CD14-positive monocyte (primary cell): ENCODE results near the gene RGMB. TPM values are rescaled to one million over a fixed set of nuclear protein-coding genes. Genes with fewer than 3 reads are reported as not detected.

Experiments used
- DNase-seq, 3 donors: peaks; one replicate each; pipeline ENCODE4 v3.0.0-alpha.2; 2011 to 2022
- H2AFZ ChIP-seq: 2 replicates; pipeline ENCODE4 v1.6.0; 2012; ENCODE audit warnings: mild to moderate bottlenecking, low read depth, low read length, inconsistent platforms; ENCODE audit not compliant: insufficient read depth, poor library complexity, severe bottlenecking
- H3K27ac ChIP-seq, 2 donors: 1 replicate in 1 of 2; 2 replicates in 1 of 2; pipeline ENCODE4 v1.5.1; 2012 to 2013; ENCODE audit warnings: low read length in 2 of 2, control low read depth in 1 of 2, inconsistent platforms in 1 of 2, low read depth in 1 of 2, mild to moderate bottlenecking in 1 of 2
- H3K27me3 ChIP-seq, 2 donors: one replicate each; pipeline versions ENCODE4 v1.6.0 to v1.6.1; 2011 to 2013; ENCODE audit warnings: low read length in 2 of 2; ENCODE audit not compliant: control insufficient read depth in 2 of 2, insufficient read depth in 2 of 2
- H3K36me3 ChIP-seq, 2 donors: replicated peaks in 1 of 2; 1 replicate in 1 of 2; 2 replicates in 1 of 2; pipeline versions ENCODE4 v1.5.1 to v1.6.1; 2012 to 2013; ENCODE audit warnings: low read length in 2 of 2, control low read depth in 1 of 2, inconsistent platforms in 1 of 2, mild to moderate bottlenecking in 1 of 2; ENCODE audit not compliant: insufficient read depth in 2 of 2, control insufficient read depth in 1 of 2
- H3K4me1 ChIP-seq, 2 donors: 1 replicate in 1 of 2; 2 replicates in 1 of 2; pipeline versions ENCODE4 v1.5.1 to v1.6.1; 2012 to 2013; ENCODE audit warnings: low read length in 2 of 2, control low read depth in 1 of 2, inconsistent platforms in 1 of 2, mild to moderate bottlenecking in 1 of 2, moderate library complexity in 1 of 2; ENCODE audit not compliant: insufficient read depth in 2 of 2, control insufficient read depth in 1 of 2
- H3K4me2 ChIP-seq: replicated peaks from 2 replicates; pipeline ENCODE3; 2012; ENCODE audit warnings: low read length, moderate library complexity, mild to moderate bottlenecking; ENCODE audit not compliant: poor library complexity, severe bottlenecking; ENCODE audit errors: extremely low read depth
- H3K4me3 ChIP-seq, 3 experiments: fragments of 200-600 bp in 1 of 3; sonication (generic) in 1 of 3; replicated peaks in 1 of 3; 1 replicate in 2 of 3; 2 replicates in 1 of 3; pipeline ENCODE4 v1.5.1; 2011 to 2013; ENCODE audit warnings: low read length in 3 of 3, mild to moderate bottlenecking in 3 of 3, control low read depth in 2 of 3, low read depth in 2 of 3, inconsistent platforms in 1 of 3, moderate library complexity in 1 of 3
- H3K79me2 ChIP-seq: 2 replicates; pipeline ENCODE4 v1.6.0; 2012; ENCODE audit warnings: mild to moderate bottlenecking, control low read depth, inconsistent platforms, low read length, moderate library complexity; ENCODE audit not compliant: insufficient read depth
- H3K9ac ChIP-seq: 2 replicates; pipeline ENCODE4 v1.6.0; 2017; ENCODE audit warnings: low read length, mild to moderate bottlenecking; ENCODE audit not compliant: insufficient read depth, poor library complexity, severe bottlenecking
- H3K9me3 ChIP-seq, 2 donors: replicated peaks in 1 of 2; 1 replicate in 1 of 2; 2 replicates in 1 of 2; pipeline versions ENCODE4 v1.5.1 to v1.6.1; 2012 to 2013; ENCODE audit warnings: low read length in 2 of 2, control low read depth in 1 of 2; ENCODE audit not compliant: control insufficient read depth in 1 of 2, insufficient read depth in 1 of 2
- H4K20me1 ChIP-seq: 2 replicates; pipeline ENCODE4 v1.6.0; 2012; ENCODE audit warnings: mild to moderate bottlenecking, low read length, control low read depth, moderate library complexity; ENCODE audit not compliant: insufficient read depth
- H3K27ac Mint-ChIP-seq, 7 donors: one replicate each; pipeline ENCODE4 v1.8.0; 2020; ENCODE audit warnings: mild to moderate bottlenecking in 7 of 7, mixed read lengths in 7 of 7, moderate library complexity in 6 of 7, inconsistent platforms in 2 of 7
- H3K27me3 Mint-ChIP-seq, 3 donors: one replicate each; pipeline ENCODE4 v1.8.0; 2021 to 2022; ENCODE audit warnings: low read depth in 3 of 3, mild to moderate bottlenecking in 3 of 3, mixed read lengths in 3 of 3, moderate library complexity in 3 of 3, inconsistent platforms in 1 of 3
- H3K36me3 Mint-ChIP-seq, 2 donors: one replicate each; pipeline ENCODE4 v1.8.0; 2020; ENCODE audit warnings: mixed read lengths in 2 of 2, inconsistent platforms in 1 of 2, mild to moderate bottlenecking in 1 of 2
- H3K4me1 Mint-ChIP-seq: one replicate; pipeline ENCODE4 v1.8.0; 2020; ENCODE audit warnings: mild to moderate bottlenecking, mixed read lengths
- H3K4me3 Mint-ChIP-seq, 2 donors: one replicate each; pipeline ENCODE4 v1.8.0; 2020; ENCODE audit warnings: mild to moderate bottlenecking in 2 of 2, mixed read lengths in 2 of 2, moderate library complexity in 1 of 2
- H3K9me3 Mint-ChIP-seq, 7 donors: one replicate each; pipeline ENCODE4 v1.8.0; 2020 to 2022; ENCODE audit warnings: mixed read lengths in 7 of 7, mild to moderate bottlenecking in 6 of 7, moderate library complexity in 6 of 7, inconsistent platforms in 2 of 7
- CTCF ChIP-seq: fragments of 200-600 bp; IDR thresholded peaks from one replicate; pipeline ENCODE4 v1.8.0; 2022; ENCODE audit warnings: antibody characterized with exemption, mild to moderate bottlenecking
- WGBS: methylation state at CpG from one replicate; pipeline ENCODE4 v1.1.5; 2013; ENCODE audit warnings: missing lambda C conversion rate; ENCODE audit not compliant: insufficient coverage; 5-methylcytosine and 5-hydroxymethylcytosine counted together
- intact Hi-C, 2 donors: fragments of 100-400 bp; cut with micrococcal nuclease; formaldehyde crosslinking; loops; one replicate each; pipeline versions ENCODE4 v1.15.0 to v1.15.1; 2023
- polyA plus RNA-seq, 3 donors: library from polyadenylated mRNA; depleted of rRNA in 1 of 3; unstranded in 2 of 3; stranded (reverse) in 1 of 3; fragments of 300-500 nt in 2 of 3; fragments of >200 nt in 1 of 3; fragmentation: Illumina TruSeq in 2 of 3; gene quantifications; 1 replicate in 2 of 3; 2 replicates in 1 of 3; pipeline ENCODE4 v1.2.3, GENCODE V29; 2012 to 2021

The RGMB gene
- polyA plus RNA-seq, 3 donors, result 0.12 to 0.17 TPM; not detected in 1

GRCh38 chr5:98827161-98827560 is 53.7 kb downstream of the RGMB start:
- H3K27me3 Mint-ChIP-seq, result peaks cover 2 to 7% (median 5%) of the 10 kb centered on the region in 3 donors
- Histone ChIP-seq H3K36me3 (no peaks in the 10 kb centered on the region), H4K20me1 (no peaks in the 10 kb centered on the region), H2AFZ (no peak overlapping the region), H3K27ac (no peak overlapping the region), H3K9me3 (no peaks in the 10 kb centered on the region), H3K4me3 (no peak overlapping the region), H3K27me3 (no peaks in the 10 kb centered on the region), H3K9ac (no peak overlapping the region), H3K4me2 (no peak overlapping the region), H3K4me1 (no peaks in the 10 kb centered on the region), H3K79me2 (no peaks in the 10 kb centered on the region)
- no peaks in the 10 kb centered on the region for H3K9me3 Mint-ChIP-seq
- H3K36me3 Mint-ChIP-seq, result no peaks in the 10 kb centered on the region
- H3K27ac Mint-ChIP-seq, result no peak overlapping the region
- no peaks in the 10 kb centered on the region for H3K4me1 Mint-ChIP-seq
- no peak overlapping the region for H3K4me3 Mint-ChIP-seq
- peak in 1 of 3 donors; percentile 2 for DNase-seq
- WGBS, result no CpG with 5 or more reads among the region's 1 CpG
- no peak for TF ChIP-seq CTCF
- intact Hi-C loops, result no loop called here

GRCh38 chr5:98827588-98828284 is 54.3 kb downstream of the RGMB start:
- H3K4me1 Mint-ChIP-seq, result no peaks in the 10 kb centered on the region
- no peak overlapping the region for H3K4me3 ChIP-seq
- H3K9me3 Mint-ChIP-seq, result peaks cover 0 to 2% (median 0%) of the 10 kb centered on the region in 7 donors
- H3K36me3 ChIP-seq, result no peaks in the 10 kb centered on the region
- no peaks in the 10 kb centered on the region for H4K20me1 ChIP-seq
- no peak overlapping the region for H3K9ac ChIP-seq
- intact Hi-C loops, result no loop called here
- H3K4me2 ChIP-seq, result no peak overlapping the region
- DNase-seq, result no peak
- H3K27me3 ChIP-seq, result no peaks in the 10 kb centered on the region
- WGBS, result 87% methylated on average over 3 of the region's 7 CpGs
- no peak overlapping the region for H3K27ac ChIP-seq
- no peaks in the 10 kb centered on the region for H3K36me3 Mint-ChIP-seq
- H3K79me2 ChIP-seq, result no peaks in the 10 kb centered on the region
- H3K27ac Mint-ChIP-seq, result no peak overlapping the region
- no peak overlapping the region for H2AFZ ChIP-seq
- no peak overlapping the region for H3K4me3 Mint-ChIP-seq
- no peaks in the 10 kb centered on the region for H3K9me3 ChIP-seq
- no peak for TF ChIP-seq CTCF
- no peaks in the 10 kb centered on the region for H3K4me1 ChIP-seq
- H3K27me3 Mint-ChIP-seq, result peaks cover 2 to 7% (median 5%) of the 10 kb centered on the region in 3 donors
